GM21367 (cell line): ENCODE data around the gene TREX2.

ENCODE experiments used
- ATAC-seq: cut with Tn5 transposase; IDR thresholded peaks from one replicate; pipeline ENCODE4 v1.9.1; 2021; ENCODE audit not compliant: unreplicated experiment

Gene TREX2

GRCh38 chrX:153476666-153477363, 31.0 kb upstream of the TREX2 start:
- no peak for ATAC-seq

DNA sequence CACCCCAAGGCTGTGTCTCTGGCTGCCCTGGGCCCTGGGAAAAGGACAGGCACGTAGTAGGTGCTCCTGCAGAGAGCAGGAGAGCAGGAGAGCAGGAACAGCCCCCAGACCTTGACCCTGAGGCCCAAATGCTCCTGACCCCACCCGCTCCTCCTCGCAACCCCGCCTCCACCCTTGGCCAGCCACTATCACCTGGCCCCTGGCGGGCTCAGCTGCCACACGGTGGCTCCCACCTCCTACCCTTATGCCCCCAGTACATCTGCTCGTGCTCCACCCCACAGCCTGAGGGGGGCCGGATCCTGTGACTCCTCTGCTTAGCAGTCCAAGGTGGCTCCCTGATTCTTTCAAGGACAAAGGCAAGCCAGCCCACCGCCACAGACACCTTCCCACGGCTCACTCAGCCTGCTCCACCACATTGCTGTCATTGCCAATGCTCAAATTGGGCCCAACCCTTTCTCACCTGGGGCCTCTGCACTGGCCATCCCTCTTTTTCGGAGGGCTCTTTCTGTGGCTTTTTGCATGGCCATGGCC, 30.0 kb upstream of the TREX2 start:
- no peak for ATAC-seq

- ATAC-seq: no peak
Observed at GRCh38 chrX:153475271-153475670, 29.4 kb upstream of the TREX2 start.

DNA sequence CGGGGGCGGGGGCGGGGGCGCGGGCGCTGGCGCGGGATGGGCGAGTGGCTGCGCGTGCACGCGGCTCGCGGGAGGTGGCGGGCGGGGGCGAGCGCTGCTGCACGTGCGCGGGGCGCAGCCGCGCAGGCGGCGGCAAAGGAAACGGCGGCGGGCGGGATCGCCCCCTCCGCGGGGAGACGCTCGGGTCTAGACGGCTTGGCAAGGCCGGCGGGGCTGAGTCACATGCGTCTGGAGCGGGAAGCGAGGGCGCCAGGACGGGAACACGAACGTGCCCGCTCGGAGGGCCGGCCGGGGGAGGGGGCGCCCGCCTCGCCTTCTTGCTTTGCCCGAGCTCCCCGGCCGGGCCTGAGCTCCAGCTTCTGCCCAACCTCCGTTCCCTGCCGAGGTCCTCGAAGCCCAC, 28.9 kb upstream of the TREX2 start:
- no peak for ATAC-seq

DNA sequence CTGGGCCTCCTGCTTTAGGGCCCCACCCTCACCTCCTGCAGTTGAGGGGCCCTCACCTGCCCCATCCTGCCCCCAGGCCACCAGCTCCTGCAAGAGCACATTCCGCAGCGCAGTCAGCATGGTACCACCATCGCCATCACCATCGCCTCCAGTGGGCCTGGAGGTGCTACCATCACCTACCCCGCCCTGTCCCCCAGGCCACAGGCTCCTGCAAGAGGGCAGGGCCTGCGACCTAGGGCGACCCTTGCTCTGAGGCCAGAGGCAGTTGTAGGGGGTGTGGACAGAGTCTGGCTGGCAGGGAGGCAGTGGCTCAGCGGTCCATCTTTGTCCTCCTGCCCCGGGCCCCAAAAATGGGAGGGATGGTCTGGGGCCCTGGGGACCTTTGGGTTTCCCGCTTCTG, 28.4 kb upstream of the TREX2 start:
- ATAC-seq: no peak

DNA sequence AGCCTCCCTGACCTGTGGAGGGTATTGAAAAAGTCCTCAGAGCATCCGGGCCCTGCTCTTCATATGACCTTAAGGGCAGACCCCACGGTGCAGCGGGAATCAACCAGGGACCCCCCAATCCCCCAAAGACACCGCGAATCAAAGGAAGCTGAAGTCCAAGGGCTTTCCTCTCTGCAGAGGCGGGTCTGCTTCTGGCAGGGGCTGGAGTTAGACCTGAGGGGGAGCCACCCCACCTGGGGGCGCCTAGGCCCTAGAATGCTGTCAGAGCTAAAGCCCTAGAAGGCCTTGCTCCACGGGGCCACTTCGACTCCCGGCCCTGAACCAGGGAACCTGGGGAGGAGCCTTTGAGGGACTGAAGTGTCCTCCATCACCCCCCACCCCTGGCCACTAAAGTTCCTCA, 27.3 kb upstream of the TREX2 start:
- no peak for ATAC-seq

GRCh38 chrX:153471663-153472280, 25.9 kb upstream of the TREX2 start:
- no peak for ATAC-seq

DNA sequence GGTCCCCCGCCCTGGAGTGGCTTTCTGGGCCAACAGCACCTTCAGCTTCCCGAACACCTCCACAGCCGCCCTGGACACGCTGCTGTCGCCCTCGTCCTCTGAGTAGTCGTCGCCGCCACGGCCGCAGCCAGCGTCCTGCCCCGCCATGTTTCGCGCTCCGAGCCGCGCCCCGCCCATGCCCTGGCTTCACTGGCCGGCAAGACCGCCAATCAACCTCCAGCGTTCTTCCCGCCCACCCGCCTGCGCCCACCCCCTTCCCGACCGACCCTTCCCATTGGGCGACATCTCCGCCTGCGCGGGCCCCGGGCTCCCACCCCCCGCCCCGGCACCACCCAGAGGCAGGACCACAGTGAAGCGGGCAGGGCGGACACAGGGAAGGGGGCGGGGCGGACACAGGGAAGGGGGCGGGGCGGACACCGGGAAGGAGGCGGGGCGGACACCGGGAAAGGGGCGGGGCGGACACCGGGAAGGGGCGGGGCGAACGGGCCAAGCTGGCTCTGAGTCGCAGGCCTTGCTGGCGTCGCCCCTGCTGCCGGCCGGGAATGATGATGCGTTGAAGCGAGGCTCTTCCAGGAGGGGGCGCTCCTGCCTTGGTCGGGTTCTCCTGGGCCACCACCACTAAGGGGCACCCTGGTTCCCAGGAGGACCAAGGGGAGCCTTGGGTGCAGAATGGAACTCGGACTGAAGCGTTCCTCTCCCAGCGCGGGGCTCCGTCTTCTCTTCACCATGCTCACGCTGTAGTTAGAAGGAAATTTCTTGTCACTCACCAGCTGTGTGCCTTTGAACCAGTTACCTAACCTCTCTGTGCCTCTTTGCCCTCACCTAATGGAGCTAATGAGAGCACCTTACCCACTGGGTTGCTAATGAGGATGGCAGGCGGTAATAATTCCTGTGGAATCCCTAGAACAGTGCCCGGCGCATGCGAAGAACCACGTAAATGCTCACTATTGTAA, 24.8 kb upstream of the TREX2 start, which contains the start of gene HAUS7:
Gene HAUS7, minus strand, starts transcription at position 166 of the 953 bp plus-strand sequence. Its CDS starts 19 bp downstream, at position 147.
- ATAC-seq: peak; percentile 80

DNA sequence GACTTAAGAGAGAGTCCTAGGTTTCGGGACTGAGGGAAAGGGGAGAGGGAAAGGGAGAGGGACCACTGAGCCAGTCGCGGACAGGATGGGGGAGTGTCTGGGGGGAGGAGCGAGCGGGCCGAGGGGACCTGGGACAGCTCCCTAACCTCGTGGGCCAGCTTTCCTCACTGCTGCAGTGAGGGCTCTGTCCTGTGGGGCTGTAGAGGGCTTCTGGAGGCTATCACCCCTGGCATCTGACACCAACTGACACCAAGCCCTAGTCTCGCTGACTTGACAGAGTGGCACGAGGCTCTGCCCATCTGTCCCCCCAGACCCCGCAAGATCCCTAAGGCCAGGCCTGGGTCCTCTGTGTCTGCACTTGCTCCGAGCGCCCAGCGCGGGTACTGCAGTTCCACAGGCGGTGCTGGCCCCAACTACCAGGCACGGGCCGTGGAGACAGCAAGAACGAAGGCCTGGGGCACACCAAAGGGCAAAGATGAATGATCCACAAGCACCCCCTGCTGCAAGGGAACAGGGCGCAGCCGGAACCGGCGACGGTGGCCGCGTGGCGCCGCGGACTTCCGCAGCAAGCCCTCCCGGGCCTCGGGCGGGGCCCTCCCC, 24.1 kb upstream of the TREX2 start:
- peak; percentile 34 for ATAC-seq

- no peak for ATAC-seq
Observed at GRCh38 chrX:153468008-153468580, 22.2 kb upstream of the TREX2 start.

DNA sequence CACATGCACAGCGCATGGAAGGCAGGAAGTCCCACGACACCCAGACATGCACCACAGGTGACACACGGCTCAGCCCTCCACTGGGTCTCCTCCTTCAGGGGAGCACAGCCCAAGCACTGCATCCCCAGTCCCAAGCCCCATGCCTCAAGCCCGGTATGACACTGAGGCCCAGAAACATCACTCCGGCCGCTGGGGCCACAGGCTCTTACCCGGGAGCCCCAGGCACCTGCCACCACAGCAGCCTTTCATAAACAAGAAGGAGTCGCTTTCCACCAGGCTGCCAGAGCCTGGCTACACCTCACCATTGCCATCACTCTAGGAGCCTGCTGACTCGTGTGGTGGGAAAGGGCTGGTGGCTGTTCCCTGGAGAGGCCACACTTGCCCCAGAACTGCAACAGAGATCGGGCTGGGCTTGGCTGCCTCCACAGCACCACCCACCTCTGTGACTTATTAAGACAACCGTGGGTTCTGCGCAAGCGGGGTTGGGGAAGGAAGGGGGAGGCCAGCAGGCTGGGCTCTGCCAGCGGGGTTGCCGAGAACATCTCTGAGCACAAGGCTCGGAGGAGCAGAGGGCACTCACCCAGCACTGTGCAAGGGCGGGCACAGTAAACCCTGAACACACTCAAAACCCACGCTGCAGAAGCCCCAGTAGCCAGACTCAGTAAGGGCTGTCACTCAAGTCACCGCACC, 20.0 kb upstream of the TREX2 start:
- no peak for ATAC-seq

- no peak for ATAC-seq
Observed at GRCh38 chrX:153464116-153464515, 18.3 kb upstream of the TREX2 start.

- ATAC-seq: no peak
Observed at GRCh38 chrX:153463556-153463955, 17.7 kb upstream of the TREX2 start.

DNA sequence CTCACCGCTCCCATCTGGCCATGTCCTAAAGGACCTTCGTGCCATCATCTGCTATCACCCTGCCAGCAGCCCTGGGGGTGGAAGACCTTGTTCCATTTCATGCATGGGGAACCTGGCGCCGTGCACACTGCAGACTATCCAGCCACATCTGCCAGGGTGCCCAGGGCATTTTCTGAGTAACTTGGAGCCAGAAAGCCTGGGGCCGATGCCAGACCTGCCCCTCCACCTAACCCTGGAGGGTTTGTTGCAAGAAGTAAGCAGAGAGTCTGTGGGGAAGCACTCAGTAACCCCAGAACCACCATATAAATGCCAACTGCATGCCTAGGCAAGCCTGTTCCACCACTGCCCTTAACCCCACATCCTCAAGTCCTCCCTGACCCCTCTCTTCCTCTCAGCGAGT, 17.2 kb upstream of the TREX2 start:
- no peak for ATAC-seq

DNA sequence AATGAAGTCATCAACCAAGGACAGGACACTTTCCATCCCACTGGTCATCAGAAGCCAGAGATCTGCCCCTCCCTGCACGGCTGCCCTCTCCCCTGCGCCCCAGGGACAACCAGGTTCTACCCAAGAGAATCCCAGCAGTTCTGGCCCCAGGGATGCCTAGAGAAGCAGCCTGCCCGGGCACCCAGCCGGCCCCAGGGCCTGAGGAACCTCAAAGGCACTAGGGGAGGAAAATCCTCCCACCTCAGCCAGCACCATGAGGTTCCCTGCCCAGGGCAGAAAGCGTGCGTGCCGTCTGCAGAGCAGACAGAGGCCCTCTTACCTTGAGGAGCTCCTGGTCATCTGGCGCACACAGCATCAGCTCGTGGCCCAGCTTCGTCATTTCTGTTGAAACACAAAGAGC, 16.4 kb upstream of the TREX2 start:
- ATAC-seq: no peak

GRCh38 chrX:153460826-153461225, 15.0 kb upstream of the TREX2 start:
- no peak for ATAC-seq

DNA sequence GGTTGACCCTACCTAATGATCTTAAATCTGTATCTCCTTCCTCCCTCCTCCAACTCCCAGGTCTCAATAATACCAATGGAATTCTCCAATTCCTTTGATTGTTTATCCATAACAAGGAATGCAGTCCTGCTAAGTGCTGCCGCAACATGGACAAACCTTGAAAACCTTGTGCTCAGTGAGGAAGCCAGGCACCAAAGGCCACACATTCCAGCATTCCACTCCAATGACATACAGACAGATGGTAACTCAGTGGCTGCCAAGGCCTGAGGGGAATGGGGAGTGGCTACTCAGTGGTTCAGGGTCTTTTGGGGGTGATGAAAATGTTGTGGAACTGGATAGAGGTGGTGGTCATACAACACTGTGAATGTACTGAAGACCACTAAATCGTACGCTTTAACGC, 14.1 kb upstream of the TREX2 start:
- ATAC-seq: no peak

- ATAC-seq: no peak
Observed at GRCh38 chrX:153458476-153458875, 12.6 kb upstream of the TREX2 start.

- no peak for ATAC-seq
Observed at GRCh38 chrX:153457827-153458466, 12.1 kb upstream of the TREX2 start.
